Measurements from ENCODE around the gene PGA4. TPM values are rescaled to one million over a fixed set of nuclear protein-coding genes. Genes with fewer than 3 reads are reported as not detected.
"Not testable (repeated sequence)": the region's sequence is repeated elsewhere in the genome, so short reads cannot be mapped to it uniquely, and the experiment has no call there.

The PGA4 gene
- total and polyA plus RNA-seq, 9 of the 15 experiments (the other 6 are each of a cell fraction or from before 2014, with no cell fraction given) = not detected

GRCh38 chr11:61232548-61233145 lies 10.5 kb downstream of the PGA4 start:
- H3K9ac ChIP-seq (ENCODE audit: insufficient read depth in 1 of 2, low read depth in 2 of 2, low read length in 2 of 2); POLR2A ChIA-PET; H3K4me2 ChIP-seq (ENCODE audit: insufficient read depth, low read length); in situ Hi-C loops (cut with MboI); BruUV-seq (replicated peaks); H3K4me1 ChIP-seq (replicated peaks in 1 of 2; ENCODE audit: control insufficient read depth in 2 of 2, insufficient read depth in 2 of 2, low read length in 2 of 2); H2AFZ ChIP-seq (ENCODE audit: low read depth, low read length); H3K79me2 ChIP-seq (ENCODE audit: control insufficient read depth, insufficient read depth, low read length); FAIRE-seq; H3K36me3 ChIP-seq (ENCODE audit: control insufficient read depth, insufficient read depth, low read length); H3K9me3 ChIP-seq (replicated peaks; ENCODE audit: control insufficient read depth, insufficient read depth, low read depth, low read length); H3K9me1 ChIP-seq (ENCODE audit: control insufficient read depth, insufficient read depth, low read length); DNase-seq (ENCODE audit: extremely low read depth in 1 of 4, low spot score in 3 of 4); ATAC-seq; CTCF ChIA-PET (ENCODE audit: low intra/inter-chr PET ratio); H3K27me3 ChIP-seq (ENCODE audit: control insufficient read depth in 2 of 2, insufficient read depth in 2 of 2, low read length in 2 of 2); H3K4me3 ChIP-seq; H3K27ac ChIP-seq (ENCODE audit: extremely low read depth, low read depth, low read length); H4K20me1 ChIP-seq (replicated peaks; ENCODE audit: control insufficient read depth, insufficient read depth, low read length); intact Hi-C loops (cut with micrococcal nuclease): not testable (repeated sequence)
- no CpG with 5 or more reads among the region's 3 CpGs for WGBS (ENCODE audit: insufficient coverage, low coverage, missing lambda C conversion rate)

GRCh38 chr11:61237130-61237529 lies 15.0 kb downstream of the PGA4 start:
- H3K27me3 ChIP-seq (ENCODE audit: control insufficient read depth in 2 of 2, insufficient read depth in 2 of 2, low read length in 2 of 2); H2AFZ ChIP-seq (ENCODE audit: low read depth, low read length); H4K20me1 ChIP-seq (replicated peaks; ENCODE audit: control insufficient read depth, insufficient read depth, low read length); ATAC-seq; BruUV-seq (replicated peaks); H3K9ac ChIP-seq (ENCODE audit: insufficient read depth in 1 of 2, low read depth in 2 of 2, low read length in 2 of 2); CTCF ChIA-PET (ENCODE audit: low intra/inter-chr PET ratio); intact Hi-C loops (cut with micrococcal nuclease); H3K79me2 ChIP-seq (ENCODE audit: control insufficient read depth, insufficient read depth, low read length); POLR2A ChIA-PET; FAIRE-seq; H3K4me1 ChIP-seq (replicated peaks in 1 of 2; ENCODE audit: control insufficient read depth in 2 of 2, insufficient read depth in 2 of 2, low read length in 2 of 2); H3K9me3 ChIP-seq (replicated peaks; ENCODE audit: control insufficient read depth, insufficient read depth, low read depth, low read length); DNase-seq (ENCODE audit: extremely low read depth in 1 of 4, low spot score in 3 of 4); H3K27ac ChIP-seq (ENCODE audit: extremely low read depth, low read depth, low read length); H3K4me2 ChIP-seq (ENCODE audit: insufficient read depth, low read length); H3K4me3 ChIP-seq; H3K9me1 ChIP-seq (ENCODE audit: control insufficient read depth, insufficient read depth, low read length); H3K36me3 ChIP-seq (ENCODE audit: control insufficient read depth, insufficient read depth, low read length): not testable (repeated sequence)
- in situ Hi-C loops (cut with MboI) = loop anchor here (5.0 kb wide), 1 partner anchor 40 kb away; no protein-coding TSS in a partner anchor
- no CpG with 5 or more reads among the region's 4 CpGs for WGBS (ENCODE audit: insufficient coverage, low coverage, missing lambda C conversion rate)

Measured in K562 (cell line).